PFSK-1 (cell line): ENCODE data around the gene CNOT4.

Experiments
- FOXP2 ChIP-seq: optimal IDR thresholded peaks from 2 replicates; pipeline ENCODE3; 2011; ENCODE audit warnings: borderline replicate concordance, control low read depth, inconsistent platforms; ENCODE audit not compliant: insufficient read depth; ENCODE audit errors: extremely low read length, extremely low read depth
- POLR2AphosphoS5 ChIP-seq: IDR thresholded peaks from 2 replicates; pipeline ENCODE4 v1.6.1; 2012; ENCODE audit warnings: low read depth, mild to moderate bottlenecking, control low read depth, low read length, moderate library complexity
- SIN3A ChIP-seq: IDR thresholded peaks from 2 replicates; pipeline ENCODE4 v1.6.1; 2012; ENCODE audit warnings: mild to moderate bottlenecking, low read length, moderate library complexity, borderline replicate concordance; ENCODE audit not compliant: insufficient read depth
- TAF1 ChIP-seq: IDR thresholded peaks from 2 replicates; pipeline ENCODE4 v1.6.1; 2012; ENCODE audit warnings: low read length, control low read depth, borderline replicate concordance; ENCODE audit not compliant: insufficient read depth
- TF ChIP-seq, protein P1 (sequence below), 2 experiments: IDR thresholded peaks; 2 replicates each; pipeline versions ENCODE4 v1.6.1 to v1.8.0; 2011 to 2012; ENCODE audit warnings: low read depth in 2 of 2, low read length in 2 of 2, control low read depth in 1 of 2, inconsistent platforms in 1 of 2, mild to moderate bottlenecking in 1 of 2, moderate library complexity in 1 of 2; ENCODE audit not compliant: insufficient read depth in 1 of 2

CNOT4 gene

GRCh38 chr7:135330088-135330487, 179.8 kb downstream of the CNOT4 start:
- TF ChIP-seq SIN3A (no peak), TAF1 (no peak), FOXP2 (no peak), POLR2AphosphoS5 (no peak)
- TF ChIP-seq, protein P1, sequence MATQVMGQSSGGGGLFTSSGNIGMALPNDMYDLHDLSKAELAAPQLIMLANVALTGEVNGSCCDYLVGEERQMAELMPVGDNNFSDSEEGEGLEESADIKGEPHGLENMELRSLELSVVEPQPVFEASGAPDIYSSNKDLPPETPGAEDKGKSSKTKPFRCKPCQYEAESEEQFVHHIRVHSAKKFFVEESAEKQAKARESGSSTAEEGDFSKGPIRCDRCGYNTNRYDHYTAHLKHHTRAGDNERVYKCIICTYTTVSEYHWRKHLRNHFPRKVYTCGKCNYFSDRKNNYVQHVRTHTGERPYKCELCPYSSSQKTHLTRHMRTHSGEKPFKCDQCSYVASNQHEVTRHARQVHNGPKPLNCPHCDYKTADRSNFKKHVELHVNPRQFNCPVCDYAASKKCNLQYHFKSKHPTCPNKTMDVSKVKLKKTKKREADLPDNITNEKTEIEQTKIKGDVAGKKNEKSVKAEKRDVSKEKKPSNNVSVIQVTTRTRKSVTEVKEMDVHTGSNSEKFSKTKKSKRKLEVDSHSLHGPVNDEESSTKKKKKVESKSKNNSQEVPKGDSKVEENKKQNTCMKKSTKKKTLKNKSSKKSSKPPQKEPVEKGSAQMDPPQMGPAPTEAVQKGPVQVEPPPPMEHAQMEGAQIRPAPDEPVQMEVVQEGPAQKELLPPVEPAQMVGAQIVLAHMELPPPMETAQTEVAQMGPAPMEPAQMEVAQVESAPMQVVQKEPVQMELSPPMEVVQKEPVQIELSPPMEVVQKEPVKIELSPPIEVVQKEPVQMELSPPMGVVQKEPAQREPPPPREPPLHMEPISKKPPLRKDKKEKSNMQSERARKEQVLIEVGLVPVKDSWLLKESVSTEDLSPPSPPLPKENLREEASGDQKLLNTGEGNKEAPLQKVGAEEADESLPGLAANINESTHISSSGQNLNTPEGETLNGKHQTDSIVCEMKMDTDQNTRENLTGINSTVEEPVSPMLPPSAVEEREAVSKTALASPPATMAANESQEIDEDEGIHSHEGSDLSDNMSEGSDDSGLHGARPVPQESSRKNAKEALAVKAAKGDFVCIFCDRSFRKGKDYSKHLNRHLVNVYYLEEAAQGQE (IDR thresholded peaks at IDR 0.05; ENCODE audit: insufficient read depth in 1 of 2, low read depth in 2 of 2, low read length in 2 of 2), result no peak

- TF ChIP-seq FOXP2, result no peak
- no peak for TF ChIP-seq SIN3A
- TF ChIP-seq TAF1, result no peak
- TF ChIP-seq, protein P1 (IDR thresholded peaks at IDR 0.05; ENCODE audit: insufficient read depth in 1 of 2, low read depth in 2 of 2, low read length in 2 of 2), result no peak
- no peak for TF ChIP-seq POLR2AphosphoS5
These were observed 181.4 kb downstream of the CNOT4 start for GRCh38 chr7:135328526-135328925.

GRCh38 chr7:135328053-135328452, 181.8 kb downstream of the CNOT4 start:
- TF ChIP-seq, protein P1 (IDR thresholded peaks at IDR 0.05; ENCODE audit: insufficient read depth in 1 of 2, low read depth in 2 of 2, low read length in 2 of 2), result no peak
- TF ChIP-seq SIN3A (no peak), TAF1 (no peak), FOXP2 (no peak), POLR2AphosphoS5 (no peak)

DNA sequence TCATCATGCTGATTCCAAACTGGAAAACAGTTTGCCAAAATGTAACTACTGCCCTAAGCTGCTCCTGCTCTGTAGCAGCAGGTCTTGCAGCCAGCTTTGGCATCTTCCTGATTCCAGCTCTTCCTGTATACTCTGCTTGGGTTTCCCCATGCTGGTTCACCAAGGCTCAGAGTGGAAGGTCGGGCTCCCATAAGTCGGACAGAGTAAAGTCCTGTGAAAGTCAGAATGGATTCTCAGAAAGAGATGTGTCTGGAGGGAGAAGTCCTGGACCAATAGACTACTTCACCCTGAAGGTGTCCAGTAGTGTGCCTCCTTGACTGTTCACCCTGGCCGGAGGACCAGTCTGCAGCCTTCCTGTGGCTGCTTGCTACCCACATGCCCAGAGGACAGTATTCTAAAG, 182.4 kb downstream of the CNOT4 start:
- TF ChIP-seq FOXP2, result no peak
- no peak for TF ChIP-seq SIN3A
- TF ChIP-seq TAF1, result no peak
- TF ChIP-seq POLR2AphosphoS5, result no peak
- TF ChIP-seq, protein P1 (IDR thresholded peaks at IDR 0.05; ENCODE audit: insufficient read depth in 1 of 2, low read depth in 2 of 2, low read length in 2 of 2), result no peak

GRCh38 chr7:135326636-135327280, 183.1 kb downstream of the CNOT4 start:
- TF ChIP-seq SIN3A (no peak), TAF1 (no peak), FOXP2 (no peak), POLR2AphosphoS5 (no peak)
- TF ChIP-seq, protein P1 (IDR thresholded peaks at IDR 0.05; ENCODE audit: insufficient read depth in 1 of 2, low read depth in 2 of 2, low read length in 2 of 2), result no peak
